ENCODE measurements around the gene EED. TPM values are rescaled to one million over a fixed set of nuclear protein-coding genes. Genes with fewer than 3 reads are reported as not detected.

Gene EED
- total RNA-seq, 1 donor = 42.7 TPM

Other genes with a start within 250 kb of the EED start
- gene PICALM, start 175.7 kb upstream of the EED start, total RNA-seq = 416 TPM
- 10.8 TPM for gene HIKESHI, start 57.5 kb downstream of the EED start, total RNA-seq
- 0.21 TPM for gene CCDC81, start 130.1 kb downstream of the EED start, total RNA-seq

All from mononuclear cell (primary cell).